GM23338 (cell line): ENCODE measurements around the gene COPE. TPM values are rescaled to one million over a fixed set of nuclear protein-coding genes. Genes with fewer than 3 reads are reported as not detected.

Experiments
- ATAC-seq: fragments of 200-7000 bp; cut with Tn5 transposase; 3 replicates; pipeline ENCODE4 v1.9.1; 2020
- DNase-seq: peaks from one replicate; pipeline ENCODE4 v3.0.0-alpha.2; 2015; ENCODE audit warnings: low spot score
- H2AFZ ChIP-seq: fragments of 200-600 bp; sonication (generic); 2 replicates; pipeline ENCODE4 v1.8.0; 2016; ENCODE audit warnings: antibody characterized with exemption, mild to moderate bottlenecking, moderate library complexity
- H3F3A ChIP-seq: fragments of 200-600 bp; sonication (generic); replicated peaks from 2 replicates; pipeline ENCODE4 v1.8.0; 2017; ENCODE audit warnings: antibody characterized with exemption, mixed run types, low read depth
- H3K27ac ChIP-seq: fragments of 200-600 bp; sonication (generic); 2 replicates; pipeline ENCODE4 v1.6.1; 2016; ENCODE audit warnings: low read depth
- H3K27me3 ChIP-seq: fragments of 200-600 bp; sonication (generic); 2 replicates; pipeline ENCODE4 v1.8.0; 2016; ENCODE audit warnings: mild to moderate bottlenecking, mixed run types, moderate library complexity; ENCODE audit not compliant: insufficient read depth
- H3K36me3 ChIP-seq: fragments of 200-600 bp; sonication (generic); 2 replicates; pipeline ENCODE4 v1.8.0; 2016; ENCODE audit warnings: mild to moderate bottlenecking; ENCODE audit not compliant: insufficient read depth
- H3K4me1 ChIP-seq: fragments of 200-600 bp; sonication (generic); 2 replicates; pipeline ENCODE4 v1.8.0; 2016; ENCODE audit warnings: mild to moderate bottlenecking, moderate library complexity; ENCODE audit not compliant: insufficient read depth
- H3K4me2 ChIP-seq: fragments of 200-600 bp; sonication (generic); 2 replicates; pipeline ENCODE4 v1.7.1; 2017; ENCODE audit warnings: mixed run types
- H3K4me3 ChIP-seq: fragments of 200-600 bp; sonication (generic); 2 replicates; pipeline ENCODE4 v1.6.1; 2016; ENCODE audit warnings: mixed run types
- H3K79me2 ChIP-seq: fragments of 200-600 bp; sonication (generic); replicated peaks from 2 replicates; pipeline ENCODE4 v1.8.0; 2017; ENCODE audit warnings: mild to moderate bottlenecking; ENCODE audit not compliant: insufficient read depth
- H3K9me2 ChIP-seq: fragments of 200-600 bp; sonication (generic); 2 replicates; pipeline ENCODE4 v1.8.0; 2017; ENCODE audit not compliant: insufficient read depth
- H4K20me1 ChIP-seq: fragments of 200-600 bp; sonication (generic); replicated peaks from 2 replicates; pipeline ENCODE4 v1.8.0; 2017; ENCODE audit warnings: mild to moderate bottlenecking; ENCODE audit not compliant: insufficient read depth
- H3K27ac Mint-ChIP-seq: 2 replicates; pipeline ENCODE4 v1.8.0; 2020; ENCODE audit warnings: inconsistent platforms, mild to moderate bottlenecking, moderate library complexity, mixed read lengths
- H3K27me3 Mint-ChIP-seq: 3 replicates; pipeline ENCODE4 v1.8.0; 2022; ENCODE audit warnings: low read depth, mild to moderate bottlenecking, moderate library complexity, mixed read lengths, inconsistent platforms; ENCODE audit not compliant: insufficient read depth, poor library complexity
- H3K36me3 Mint-ChIP-seq: 3 replicates; pipeline ENCODE4 v1.8.0; 2021; ENCODE audit warnings: low read depth, mild to moderate bottlenecking, inconsistent platforms, moderate library complexity, mixed read lengths
- H3K4me1 Mint-ChIP-seq: 3 replicates; pipeline ENCODE4 v1.8.0; 2020; ENCODE audit warnings: mild to moderate bottlenecking, inconsistent platforms, mixed read lengths
- H3K4me3 Mint-ChIP-seq: 3 replicates; pipeline ENCODE4 v1.8.0; 2021; ENCODE audit warnings: moderate library complexity, mild to moderate bottlenecking, inconsistent platforms, mixed read lengths
- H3K9me3 Mint-ChIP-seq: 3 replicates; pipeline ENCODE4 v1.8.0; 2020; ENCODE audit warnings: moderate library complexity, mild to moderate bottlenecking, inconsistent platforms, mixed read lengths
- CREB1 ChIP-seq: fragments of 250-450 bp; sonication (Bioruptor Pico); IDR thresholded peaks from 2 replicates; pipeline ENCODE4 v1.5.0; 2020; ENCODE audit warnings: low read depth, mild to moderate bottlenecking, moderate library complexity
- CTCF ChIP-seq, 2 experiments: fragments of 200-600 bp in 1 of 2; sonication (generic) in 1 of 2; conservative IDR thresholded peaks; 2 replicates each; pipeline versions ENCODE4 v1.5.1 to v1.6.1; 2016 to 2017; ENCODE audit warnings: antibody characterized with exemption in 2 of 2, low read depth in 2 of 2, mild to moderate bottlenecking in 2 of 2, moderate library complexity in 1 of 2
- ETS1 ChIP-seq: IDR thresholded peaks from 2 replicates; pipeline ENCODE4 v1.6.1; 2016; ENCODE audit warnings: antibody characterized with exemption
- EZH2 ChIP-seq: fragments of 200-600 bp; sonication (generic); IDR thresholded peaks from one replicate; pipeline ENCODE4 v1.8.0; 2017; ENCODE audit warnings: antibody characterized with exemption, mild to moderate bottlenecking, low read depth; ENCODE audit not compliant: unreplicated experiment
- EZH2phosphoT487 ChIP-seq: fragments of 200-600 bp; sonication (generic); IDR thresholded peaks from one replicate; pipeline ENCODE4 v1.8.1; 2018; ENCODE audit warnings: antibody characterized with exemption; ENCODE audit not compliant: unreplicated experiment
- JUNB ChIP-seq: IDR thresholded peaks from one replicate; pipeline ENCODE4 v1.6.1; 2016; ENCODE audit warnings: antibody characterized with exemption; ENCODE audit not compliant: unreplicated experiment
- NANOG ChIP-seq: IDR thresholded peaks from 2 replicates; pipeline ENCODE4 v1.6.1; 2016; ENCODE audit warnings: antibody characterized with exemption, borderline replicate concordance
- POLR2AphosphoS5 ChIP-seq: IDR thresholded peaks from 2 replicates; pipeline ENCODE4 v1.6.1; 2016; ENCODE audit warnings: antibody characterized with exemption, low read depth
- REST ChIP-seq: IDR thresholded peaks from one replicate; pipeline ENCODE4 v1.6.1; 2018; ENCODE audit warnings: antibody characterized with exemption; ENCODE audit not compliant: unreplicated experiment
- STAT1 ChIP-seq: IDR thresholded peaks from one replicate; pipeline ENCODE4 v1.6.1; 2016; ENCODE audit warnings: antibody characterized with exemption; ENCODE audit not compliant: unreplicated experiment
- ZNF114 ChIP-seq: fragments of 250-450 bp; sonication (Bioruptor Pico); IDR thresholded peaks from 2 replicates; pipeline ENCODE4 v1.5.0; 2020; ENCODE audit warnings: mild to moderate bottlenecking, moderate library complexity
- ZNF331 ChIP-seq: fragments of 250-450 bp; sonication (Bioruptor Pico); IDR thresholded peaks from 2 replicates; pipeline ENCODE4 v1.5.0; 2020; ENCODE audit warnings: low read depth, mild to moderate bottlenecking, moderate library complexity
- polyA plus RNA-seq: library from polyadenylated mRNA; unstranded; fragments of >200 nt; fragmentation: Nextera tagmentation; extraction: Ambion mirVana; gene quantifications from 2 replicates; pipeline ENCODE4 v1.2.1, GENCODE V29; 2016
- total RNA-seq: library from RNA; depleted of rRNA; stranded (reverse); fragments of >200 nt; shearing (Covaris generic); gene quantifications from 2 replicates; pipeline ENCODE4 v1.2.3, GENCODE V29; 2014
- TF ChIP-seq, protein P1 (sequence below): fragments of 250-450 bp; sonication (Bioruptor Pico); IDR thresholded peaks from 2 replicates; pipeline ENCODE4 v1.5.0; 2020; ENCODE audit warnings: mild to moderate bottlenecking, moderate library complexity

Gene COPE
- total and polyA plus RNA-seq, 2 experiments from 2014 or later: 263 TPM

DNA sequence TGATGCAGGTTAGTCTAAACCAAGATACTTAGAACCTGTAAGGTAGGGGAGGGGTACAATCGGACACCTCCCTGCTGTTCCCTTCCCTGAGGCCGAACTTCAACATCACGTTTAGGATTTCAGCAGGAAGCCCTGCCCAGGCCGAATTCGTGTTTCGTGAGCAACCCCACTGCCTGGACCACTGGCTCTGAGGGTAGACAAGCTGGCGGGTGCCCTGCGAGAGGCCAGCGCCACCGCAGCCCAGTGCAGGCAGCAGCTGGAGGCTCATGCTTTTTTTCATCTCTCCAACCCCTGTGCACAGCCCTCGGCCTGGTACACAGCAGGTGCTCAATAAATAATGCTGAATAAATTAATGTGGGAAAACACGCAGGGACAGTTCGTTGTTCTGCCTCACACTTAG is 14.1 kb upstream of the COPE start:
- TF ChIP-seq NANOG (no peak), ZNF331 (CRISPR knock-in tag) (no peak), JUNB (no peak), CTCF (conservative IDR thresholded peaks at IDR 0.05; ENCODE audit: low read depth in 2 of 2) (no peak), EZH2phosphoT487 (no peak), CREB1 (CRISPR knock-in tag) (no peak), REST (no peak), ETS1 (no peak), STAT1 (no peak), EZH2 (no peak), ZNF114 (CRISPR knock-in tag) (no peak), POLR2AphosphoS5 (no peak)
- TF ChIP-seq, protein P1, sequence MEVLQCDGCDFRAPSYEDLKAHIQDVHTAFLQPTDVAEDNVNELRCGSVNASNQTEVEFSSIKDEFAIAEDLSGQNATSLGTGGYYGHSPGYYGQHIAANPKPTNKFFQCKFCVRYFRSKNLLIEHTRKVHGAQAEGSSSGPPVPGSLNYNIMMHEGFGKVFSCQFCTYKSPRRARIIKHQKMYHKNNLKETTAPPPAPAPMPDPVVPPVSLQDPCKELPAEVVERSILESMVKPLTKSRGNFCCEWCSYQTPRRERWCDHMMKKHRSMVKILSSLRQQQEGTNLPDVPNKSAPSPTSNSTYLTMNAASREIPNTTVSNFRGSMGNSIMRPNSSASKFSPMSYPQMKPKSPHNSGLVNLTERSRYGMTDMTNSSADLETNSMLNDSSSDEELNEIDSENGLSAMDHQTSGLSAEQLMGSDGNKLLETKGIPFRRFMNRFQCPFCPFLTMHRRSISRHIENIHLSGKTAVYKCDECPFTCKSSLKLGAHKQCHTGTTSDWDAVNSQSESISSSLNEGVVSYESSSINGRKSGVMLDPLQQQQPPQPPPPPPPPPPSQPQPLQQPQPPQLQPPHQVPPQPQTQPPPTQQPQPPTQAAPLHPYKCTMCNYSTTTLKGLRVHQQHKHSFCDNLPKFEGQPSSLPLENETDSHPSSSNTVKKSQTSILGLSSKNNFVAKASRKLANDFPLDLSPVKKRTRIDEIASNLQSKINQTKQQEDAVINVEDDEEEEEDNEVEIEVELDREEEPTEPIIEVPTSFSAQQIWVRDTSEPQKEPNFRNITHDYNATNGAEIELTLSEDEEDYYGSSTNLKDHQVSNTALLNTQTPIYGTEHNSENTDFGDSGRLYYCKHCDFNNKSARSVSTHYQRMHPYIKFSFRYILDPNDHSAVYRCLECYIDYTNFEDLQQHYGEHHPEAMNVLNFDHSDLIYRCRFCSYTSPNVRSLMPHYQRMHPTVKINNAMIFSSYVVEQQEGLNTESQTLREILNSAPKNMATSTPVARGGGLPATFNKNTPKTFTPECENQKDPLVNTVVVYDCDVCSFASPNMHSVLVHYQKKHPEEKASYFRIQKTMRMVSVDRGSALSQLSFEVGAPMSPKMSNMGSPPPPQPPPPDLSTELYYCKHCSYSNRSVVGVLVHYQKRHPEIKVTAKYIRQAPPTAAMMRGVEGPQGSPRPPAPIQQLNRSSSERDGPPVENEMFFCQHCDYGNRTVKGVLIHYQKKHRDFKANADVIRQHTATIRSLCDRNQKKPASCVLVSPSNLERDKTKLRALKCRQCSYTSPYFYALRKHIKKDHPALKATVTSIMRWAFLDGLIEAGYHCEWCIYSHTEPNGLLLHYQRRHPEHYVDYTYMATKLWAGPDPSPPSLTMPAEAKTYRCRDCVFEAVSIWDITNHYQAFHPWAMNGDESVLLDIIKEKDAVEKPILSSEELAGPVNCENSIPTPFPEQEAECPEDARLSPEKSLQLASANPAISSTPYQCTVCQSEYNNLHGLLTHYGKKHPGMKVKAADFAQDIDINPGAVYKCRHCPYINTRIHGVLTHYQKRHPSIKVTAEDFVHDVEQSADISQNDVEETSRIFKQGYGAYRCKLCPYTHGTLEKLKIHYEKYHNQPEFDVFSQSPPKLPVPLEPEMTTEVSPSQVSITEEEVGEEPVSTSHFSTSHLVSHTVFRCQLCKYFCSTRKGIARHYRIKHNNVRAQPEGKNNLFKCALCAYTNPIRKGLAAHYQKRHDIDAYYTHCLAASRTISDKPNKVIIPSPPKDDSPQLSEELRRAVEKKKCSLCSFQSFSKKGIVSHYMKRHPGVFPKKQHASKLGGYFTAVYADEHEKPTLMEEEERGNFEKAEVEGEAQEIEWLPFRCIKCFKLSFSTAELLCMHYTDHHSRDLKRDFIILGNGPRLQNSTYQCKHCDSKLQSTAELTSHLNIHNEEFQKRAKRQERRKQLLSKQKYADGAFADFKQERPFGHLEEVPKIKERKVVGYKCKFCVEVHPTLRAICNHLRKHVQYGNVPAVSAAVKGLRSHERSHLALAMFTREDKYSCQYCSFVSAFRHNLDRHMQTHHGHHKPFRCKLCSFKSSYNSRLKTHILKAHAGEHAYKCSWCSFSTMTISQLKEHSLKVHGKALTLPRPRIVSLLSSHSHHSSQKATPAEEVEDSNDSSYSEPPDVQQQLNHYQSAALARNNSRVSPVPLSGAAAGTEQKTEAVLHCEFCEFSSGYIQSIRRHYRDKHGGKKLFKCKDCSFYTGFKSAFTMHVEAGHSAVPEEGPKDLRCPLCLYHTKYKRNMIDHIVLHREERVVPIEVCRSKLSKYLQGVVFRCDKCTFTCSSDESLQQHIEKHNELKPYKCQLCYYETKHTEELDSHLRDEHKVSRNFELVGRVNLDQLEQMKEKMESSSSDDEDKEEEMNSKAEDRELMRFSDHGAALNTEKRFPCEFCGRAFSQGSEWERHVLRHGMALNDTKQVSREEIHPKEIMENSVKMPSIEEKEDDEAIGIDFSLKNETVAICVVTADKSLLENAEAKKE (CRISPR knock-in tag): no peak
- H3K27me3 ChIP-seq: no peaks in the 10 kb centered on the region
- peaks cover 49% of the 10 kb centered on the region for H3K36me3 Mint-ChIP-seq

More for the DNA sequence above, 14.1 kb upstream of the COPE start:
- H3F3A ChIP-seq: peaks cover 4% of the 10 kb centered on the region; the same call in 1 of the 2 replicates
- no peaks in the 10 kb centered on the region for H3K36me3 ChIP-seq
- no peaks in the 10 kb centered on the region for H3K9me2 ChIP-seq
- H3K4me2 ChIP-seq: peak overlapping the region; percentile 86
- H3K4me1 Mint-ChIP-seq: peaks cover 4% of the 10 kb centered on the region
- H3K4me3 Mint-ChIP-seq: peak overlapping the region; percentile 69; the same call in 2 of the 3 replicates
- ATAC-seq (no peak), DNase-seq (no peak)
- H3K27ac ChIP-seq: no peak overlapping the region
- H3K27ac Mint-ChIP-seq: no peak overlapping the region
- H3K4me3 ChIP-seq: peak overlapping the region; percentile 69
- H2AFZ ChIP-seq: no peak overlapping the region
- H4K20me1 ChIP-seq: no peaks in the 10 kb centered on the region; the same call in 1 of the 2 replicates
- no peaks in the 10 kb centered on the region for H3K9me3 Mint-ChIP-seq
- peaks cover 8% of the 10 kb centered on the region; the same call in 1 of the 2 replicates for H3K4me1 ChIP-seq
- no peaks in the 10 kb centered on the region for H3K79me2 ChIP-seq
- peaks cover 15% of the 10 kb centered on the region for H3K27me3 Mint-ChIP-seq
